ENCODE measurements around the gene UNC5C.

The UNC5C gene

GRCh38 chr4:95517576-95518345, 31.0 kb downstream of the UNC5C start:
- no peaks in the 10 kb centered on the region for H3K79me2 ChIP-seq (ENCODE audit: control insufficient read depth, insufficient read depth, low read length, poor library complexity)
- no CpG with 5 or more reads among the region's 7 CpGs for WGBS (ENCODE audit: extremely low coverage, insufficient coverage, insufficient read length)
- no peak overlapping the region for H3K4ac ChIP-seq (ENCODE audit: low read depth, low read length)
- H3K14ac ChIP-seq (ENCODE audit: low read length): no peak overlapping the region
- H3K4me1 ChIP-seq (ENCODE audit: control insufficient read depth in 1 of 2, insufficient read depth in 2 of 2, low read length in 2 of 2): peaks cover under 1 to 4% of the 10 kb centered on the region in 2 experiments
- H2BK120ac ChIP-seq (ENCODE audit: insufficient read depth, low read length, poor library complexity): no peak overlapping the region
- H4K91ac ChIP-seq (ENCODE audit: low read depth, low read length): no peak overlapping the region
- no peak overlapping the region for H2BK12ac ChIP-seq (ENCODE audit: low read length)
- H3K4me2 ChIP-seq (ENCODE audit: low read length): no peak overlapping the region
- H3K27ac ChIP-seq (ENCODE audit: low read depth, low read length): no peak overlapping the region
- H3K23ac ChIP-seq (ENCODE audit: low read length): no peak overlapping the region
- H3K79me1 ChIP-seq (ENCODE audit: low read length): no peaks in the 10 kb centered on the region
- H3K36me3 ChIP-seq (ENCODE audit: control insufficient read depth in 1 of 2, insufficient read depth in 2 of 2, low read length in 2 of 2): peaks cover 0 to 2% of the 10 kb centered on the region in 2 experiments
- no peak overlapping the region for H3K4me3 ChIP-seq (ENCODE audit: low read depth, low read length)
- H3K9ac ChIP-seq (ENCODE audit: low read length): no peak overlapping the region
- no peaks in the 10 kb centered on the region for H3K27me3 ChIP-seq (ENCODE audit: insufficient read depth, low read length)
- H4K12ac ChIP-seq (ENCODE audit: low read depth, low read length): no peak overlapping the region
- no peak overlapping the region for H2BK5ac ChIP-seq (ENCODE audit: low read depth, low read length, poor library complexity)
- H3K18ac ChIP-seq (ENCODE audit: low read length): no peak overlapping the region
- DNase-seq: no peak
- no peak overlapping the region for H2AK5ac ChIP-seq (ENCODE audit: low read length)
- H2AFZ ChIP-seq (ENCODE audit: insufficient read depth, low read length, poor library complexity): no peak overlapping the region
- no peaks in the 10 kb centered on the region for H3K9me3 ChIP-seq (ENCODE audit: insufficient read depth, low read depth, low read length)
- H4K8ac ChIP-seq (ENCODE audit: low read depth, low read length): no peak overlapping the region

GRCh38 chr4:95516528-95517017, 32.2 kb downstream of the UNC5C start:
- H3K14ac ChIP-seq (ENCODE audit: low read length): no peak overlapping the region
- H3K36me3 ChIP-seq (ENCODE audit: control insufficient read depth in 1 of 2, insufficient read depth in 2 of 2, low read length in 2 of 2): peaks cover 0 to 2% of the 10 kb centered on the region in 2 experiments
- no peak overlapping the region for H2BK12ac ChIP-seq (ENCODE audit: low read length)
- H3K4ac ChIP-seq (ENCODE audit: low read depth, low read length): no peak overlapping the region
- no peaks in the 10 kb centered on the region for H3K79me1 ChIP-seq (ENCODE audit: low read length)
- no peaks in the 10 kb centered on the region for H3K79me2 ChIP-seq (ENCODE audit: control insufficient read depth, insufficient read depth, low read length, poor library complexity)
- no peak overlapping the region for H2BK120ac ChIP-seq (ENCODE audit: insufficient read depth, low read length, poor library complexity)
- no peak overlapping the region for H4K12ac ChIP-seq (ENCODE audit: low read depth, low read length)
- no CpG with 5 or more reads among the region's 10 CpGs for WGBS (ENCODE audit: extremely low coverage, insufficient coverage, insufficient read length)
- H3K27me3 ChIP-seq (ENCODE audit: insufficient read depth, low read length): no peaks in the 10 kb centered on the region
- H2AFZ ChIP-seq (ENCODE audit: insufficient read depth, low read length, poor library complexity): no peak overlapping the region
- H3K4me1 ChIP-seq (ENCODE audit: control insufficient read depth in 1 of 2, insufficient read depth in 2 of 2, low read length in 2 of 2): peaks cover 3 to 5% of the 10 kb centered on the region in 2 experiments
- peak overlapping the region; percentile 44 for H3K27ac ChIP-seq (ENCODE audit: low read depth, low read length)
- H3K4me3 ChIP-seq (ENCODE audit: low read depth, low read length): no peak overlapping the region
- no peak overlapping the region for H3K9ac ChIP-seq (ENCODE audit: low read length)
- H2BK5ac ChIP-seq (ENCODE audit: low read depth, low read length, poor library complexity): peak overlapping the region; percentile 65
- H3K23ac ChIP-seq (ENCODE audit: low read length): no peak overlapping the region
- H3K18ac ChIP-seq (ENCODE audit: low read length): no peak overlapping the region
- H4K91ac ChIP-seq (ENCODE audit: low read depth, low read length): no peak overlapping the region
- H3K4me2 ChIP-seq (ENCODE audit: low read length): no peak overlapping the region
- no peak for DNase-seq
- H2AK5ac ChIP-seq (ENCODE audit: low read length): no peak overlapping the region
- H3K9me3 ChIP-seq (ENCODE audit: insufficient read depth, low read depth, low read length): no peaks in the 10 kb centered on the region
- H4K8ac ChIP-seq (ENCODE audit: low read depth, low read length): no peak overlapping the region

- Histone ChIP-seq H3K27ac (ENCODE audit: low read depth, low read length) (no peak overlapping the region), H2BK120ac (ENCODE audit: insufficient read depth, low read length, poor library complexity) (no peak overlapping the region), H3K4me1 (ENCODE audit: control insufficient read depth in 1 of 2, insufficient read depth in 2 of 2, low read length in 2 of 2) (peaks cover 3 to 5% of the 10 kb centered on the region in 2 experiments), H4K12ac (ENCODE audit: low read depth, low read length) (no peak overlapping the region), H3K14ac (ENCODE audit: low read length) (no peak overlapping the region), H3K18ac (ENCODE audit: low read length) (no peak overlapping the region), H2BK5ac (ENCODE audit: low read depth, low read length, poor library complexity) (no peak overlapping the region), H3K9me3 (ENCODE audit: insufficient read depth, low read depth, low read length) (no peaks in the 10 kb centered on the region), H3K9ac (ENCODE audit: low read length) (no peak overlapping the region), H3K36me3 (ENCODE audit: control insufficient read depth in 1 of 2, insufficient read depth in 2 of 2, low read length in 2 of 2) (peaks cover 0 to under 1% of the 10 kb centered on the region in 2 experiments), H4K8ac (ENCODE audit: low read depth, low read length) (no peak overlapping the region), H3K27me3 (ENCODE audit: insufficient read depth, low read length) (no peaks in the 10 kb centered on the region), H3K4me2 (ENCODE audit: low read length) (no peak overlapping the region), H2AK5ac (ENCODE audit: low read length) (no peak overlapping the region), H3K4ac (ENCODE audit: low read depth, low read length) (no peak overlapping the region), H3K4me3 (ENCODE audit: low read depth, low read length) (no peak overlapping the region), H3K23ac (ENCODE audit: low read length) (no peak overlapping the region), H3K79me2 (ENCODE audit: control insufficient read depth, insufficient read depth, low read length, poor library complexity) (no peaks in the 10 kb centered on the region), H2BK12ac (ENCODE audit: low read length) (no peak overlapping the region), H3K79me1 (ENCODE audit: low read length) (no peaks in the 10 kb centered on the region), H2AFZ (ENCODE audit: insufficient read depth, low read length, poor library complexity) (no peak overlapping the region), H4K91ac (ENCODE audit: low read depth, low read length) (no peak overlapping the region)
- no CpG with 5 or more reads among the region's 1 CpG for WGBS (ENCODE audit: extremely low coverage, insufficient coverage, insufficient read length)
- DNase-seq: no peak
Observed at GRCh38 chr4:95515589-95515988, 33.2 kb downstream of the UNC5C start.

GRCh38 chr4:95513022-95513421, 35.8 kb downstream of the UNC5C start:
- Histone ChIP-seq H3K9me3 (ENCODE audit: insufficient read depth, low read depth, low read length) (no peaks in the 10 kb centered on the region), H2AFZ (ENCODE audit: insufficient read depth, low read length, poor library complexity) (no peak overlapping the region), H2AK5ac (ENCODE audit: low read length) (no peak overlapping the region), H3K27ac (ENCODE audit: low read depth, low read length) (no peak overlapping the region), H3K23ac (ENCODE audit: low read length) (no peak overlapping the region), H3K79me1 (ENCODE audit: low read length) (no peaks in the 10 kb centered on the region), H4K91ac (ENCODE audit: low read depth, low read length) (no peak overlapping the region), H3K4me3 (ENCODE audit: low read depth, low read length) (no peak overlapping the region), H2BK5ac (ENCODE audit: low read depth, low read length, poor library complexity) (no peak overlapping the region), H3K4me2 (ENCODE audit: low read length) (no peak overlapping the region), H4K8ac (ENCODE audit: low read depth, low read length) (no peak overlapping the region), H3K4me1 (ENCODE audit: control insufficient read depth in 1 of 2, insufficient read depth in 2 of 2, low read length in 2 of 2) (peaks cover 3 to 5% of the 10 kb centered on the region in 2 experiments), H3K9ac (ENCODE audit: low read length) (no peak overlapping the region), H3K14ac (ENCODE audit: low read length) (no peak overlapping the region), H2BK120ac (ENCODE audit: insufficient read depth, low read length, poor library complexity) (no peak overlapping the region), H3K4ac (ENCODE audit: low read depth, low read length) (no peak overlapping the region), H2BK12ac (ENCODE audit: low read length) (no peak overlapping the region), H4K12ac (ENCODE audit: low read depth, low read length) (no peak overlapping the region), H3K36me3 (ENCODE audit: control insufficient read depth in 1 of 2, insufficient read depth in 2 of 2, low read length in 2 of 2) (no peaks in the 10 kb centered on the region), H3K18ac (ENCODE audit: low read length) (no peak overlapping the region), H3K27me3 (ENCODE audit: insufficient read depth, low read length) (no peaks in the 10 kb centered on the region), H3K79me2 (ENCODE audit: control insufficient read depth, insufficient read depth, low read length, poor library complexity) (no peaks in the 10 kb centered on the region)
- WGBS (ENCODE audit: extremely low coverage, insufficient coverage, insufficient read length): no CpG with 5 or more reads among the region's 4 CpGs
- no peak for DNase-seq
